Thyroid gland (tissue), 4 donors: ENCODE results near the gene CCDC188. TPM values are rescaled to one million over a fixed set of nuclear protein-coding genes. Genes with fewer than 3 reads are reported as not detected.

Source experiments
- DNase-seq, 2 donors: peaks; one replicate each; pipeline ENCODE4 v3.0.0-alpha.2; 2019
- H3K27ac ChIP-seq, 3 donors: fragments of 200-600 bp; sonication (generic); 1 replicate in 2 of 3; 2 replicates in 1 of 3; pipeline ENCODE4 v1.5.1; 2016 to 2019; ENCODE audit warnings: mild to moderate bottlenecking in 1 of 3, moderate library complexity in 1 of 3
- H3K27me3 ChIP-seq: fragments of 200-600 bp; sonication (generic); one replicate; pipeline ENCODE4 v1.5.1; 2019
- H3K36me3 ChIP-seq, 2 donors: fragments of 200-600 bp; sonication (generic); one replicate each; pipeline ENCODE4 v1.5.1; 2016 to 2019
- H3K4me1 ChIP-seq, 2 donors: fragments of 200-600 bp; sonication (generic); one replicate each; pipeline ENCODE4 v1.5.1; 2017 to 2019
- H3K4me3 ChIP-seq, 3 donors: fragments of 200-600 bp; sonication (generic); replicated peaks in 1 of 3; 1 replicate in 2 of 3; 2 replicates in 1 of 3; pipeline ENCODE4 v1.5.1; 2016; ENCODE audit warnings: mild to moderate bottlenecking in 1 of 3
- H3K9me3 ChIP-seq: fragments of 200-600 bp; sonication (generic); one replicate; pipeline ENCODE4 v1.5.1; 2017
- POLR2A ChIP-seq, 2 donors: fragments of 450-650 bp; IDR thresholded peaks; one replicate each; pipeline ENCODE4 v1.6.1; 2017; ENCODE audit warnings: antibody characterized with exemption in 2 of 2, mild to moderate bottlenecking in 2 of 2, moderate library complexity in 1 of 2
- WGBS, 2 donors: methylation state at CpG; one replicate each; pipeline ENCODE4 v1.1.5; 2017; 5-methylcytosine and 5-hydroxymethylcytosine counted together
- intact Hi-C: fragments of 100-400 bp; cut with DNase I; formaldehyde crosslinking; loops from one replicate; pipeline ENCODE4 v1.15.1; 2023
- total RNA-seq, 4 donors: library from RNA; depleted of rRNA; stranded (reverse); fragments of >200 nt; gene quantifications; one replicate each; pipeline ENCODE4 v1.2.3, GENCODE V29; 2016
- TF ChIP-seq, protein P1 (sequence below), 6 experiments: fragments of 200-600 bp in 3 of 6; fragments of 450-650 bp in 3 of 6; sonication (generic) in 3 of 6; IDR thresholded peaks; one replicate each; pipeline ENCODE4 v1.5.1; 2016 to 2019; ENCODE audit warnings: antibody characterized with exemption in 6 of 6, mild to moderate bottlenecking in 2 of 6, inconsistent platforms in 1 of 6, moderate library complexity in 1 of 6

The CCDC188 gene
- total RNA-seq, 4 donors from 2014 or later, result 0.39 to 2.1 TPM; not detected in 2

GRCh38 chr22:20123366-20124082 lies 27.3 kb downstream of the CCDC188 start:
- Histone ChIP-seq H3K4me1 (peaks cover 0 to 3% of the 10 kb centered on the region in 2 donors), H3K27me3 (no peaks in the 10 kb centered on the region), H3K4me3 (no peak overlapping the region), H3K36me3 (peaks cover 17 to 48% of the 10 kb centered on the region in 2 donors), H3K9me3 (no peaks in the 10 kb centered on the region), H3K27ac (no peak overlapping the region)
- 92 to 96% methylated on average over 7 to 8 of the region's 13 CpGs for WGBS, 2 donors
- intact Hi-C loops, result loop anchor here (10.0 kb wide), 1 partner anchor 149 kb away; no protein-coding TSS in a partner anchor
- TF ChIP-seq POLR2A (IDR thresholded peaks at IDR 0.05), result no peak
- TF ChIP-seq, protein P1, sequence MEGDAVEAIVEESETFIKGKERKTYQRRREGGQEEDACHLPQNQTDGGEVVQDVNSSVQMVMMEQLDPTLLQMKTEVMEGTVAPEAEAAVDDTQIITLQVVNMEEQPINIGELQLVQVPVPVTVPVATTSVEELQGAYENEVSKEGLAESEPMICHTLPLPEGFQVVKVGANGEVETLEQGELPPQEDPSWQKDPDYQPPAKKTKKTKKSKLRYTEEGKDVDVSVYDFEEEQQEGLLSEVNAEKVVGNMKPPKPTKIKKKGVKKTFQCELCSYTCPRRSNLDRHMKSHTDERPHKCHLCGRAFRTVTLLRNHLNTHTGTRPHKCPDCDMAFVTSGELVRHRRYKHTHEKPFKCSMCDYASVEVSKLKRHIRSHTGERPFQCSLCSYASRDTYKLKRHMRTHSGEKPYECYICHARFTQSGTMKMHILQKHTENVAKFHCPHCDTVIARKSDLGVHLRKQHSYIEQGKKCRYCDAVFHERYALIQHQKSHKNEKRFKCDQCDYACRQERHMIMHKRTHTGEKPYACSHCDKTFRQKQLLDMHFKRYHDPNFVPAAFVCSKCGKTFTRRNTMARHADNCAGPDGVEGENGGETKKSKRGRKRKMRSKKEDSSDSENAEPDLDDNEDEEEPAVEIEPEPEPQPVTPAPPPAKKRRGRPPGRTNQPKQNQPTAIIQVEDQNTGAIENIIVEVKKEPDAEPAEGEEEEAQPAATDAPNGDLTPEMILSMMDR (IDR thresholded peaks at IDR 0.05), result no peak
- no peak for DNase-seq

DNA sequence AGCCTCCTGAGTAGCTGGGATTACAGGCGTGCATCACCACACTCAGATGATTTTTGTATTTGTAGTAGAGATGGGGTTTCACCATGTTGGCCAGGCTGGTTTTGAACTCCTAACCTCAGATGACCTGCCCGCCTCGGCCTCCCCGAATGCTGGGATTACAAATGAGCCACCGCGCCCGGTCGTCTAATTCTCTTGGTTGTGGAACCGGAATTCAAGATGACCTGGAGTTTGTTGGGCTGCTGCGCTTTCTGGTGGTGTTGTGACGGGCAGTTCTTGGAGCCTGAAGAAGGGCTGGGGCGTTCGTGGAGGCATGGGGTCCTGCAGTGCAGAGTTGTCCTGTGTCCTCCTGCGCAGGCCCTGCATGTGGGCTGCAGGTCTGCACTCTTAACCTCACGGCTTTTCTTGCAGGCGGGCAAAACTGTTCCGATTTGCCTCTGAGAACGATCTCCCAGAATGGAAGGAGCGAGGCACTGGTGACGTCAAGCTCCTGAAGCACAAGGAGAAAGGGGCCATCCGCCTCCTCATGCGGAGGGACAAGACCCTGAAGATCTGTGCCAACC lies 28.9 kb downstream of the CCDC188 start:
- H3K27ac ChIP-seq, result no peak overlapping the region
- H3K9me3 ChIP-seq, result no peaks in the 10 kb centered on the region
- no peak for TF ChIP-seq POLR2A (IDR thresholded peaks at IDR 0.05)
- TF ChIP-seq, protein P1 (IDR thresholded peaks at IDR 0.05), result no peak
- H3K4me3 ChIP-seq, result no peak overlapping the region
- 94 to 97% methylated on average over 15 to 22 of the region's 22 CpGs for WGBS, 2 donors
- peaks cover 17 to 45% of the 10 kb centered on the region in 2 donors for H3K36me3 ChIP-seq
- H3K27me3 ChIP-seq, result no peaks in the 10 kb centered on the region
- DNase-seq, result no peak
- intact Hi-C loops, result loop anchor here (10.0 kb wide), 1 partner anchor 147 kb away; no protein-coding TSS in a partner anchor
- H3K4me1 ChIP-seq, result peaks cover 0 to 11% of the 10 kb centered on the region in 2 donors

- 26 to 29% methylated on average over 8 of the region's 8 CpGs for WGBS, 2 donors
- peak overlapping the region in 2 of 3 donors; percentile 52 to 62 for H3K4me3 ChIP-seq
- H3K27me3 ChIP-seq, result no peaks in the 10 kb centered on the region
- H3K27ac ChIP-seq, result peak overlapping the region in 1 of 3 donors; percentile 27
- no peak for DNase-seq
- no peak for TF ChIP-seq POLR2A (IDR thresholded peaks at IDR 0.05)
- TF ChIP-seq, protein P1 (IDR thresholded peaks at IDR 0.05), result no peak
- peaks cover 11 to 17% of the 10 kb centered on the region in 2 donors for H3K4me1 ChIP-seq
- H3K9me3 ChIP-seq, result no peaks in the 10 kb centered on the region
- intact Hi-C loops, result loop anchor here (10.0 kb wide), 1 partner anchor 94 kb away; the partner anchor contains the start of gene TANGO2
- H3K36me3 ChIP-seq, result peaks cover 15 to 44% of the 10 kb centered on the region in 2 donors
Observed at GRCh38 chr22:20118300-20119020, 32.4 kb downstream of the CCDC188 start.

GRCh38 chr22:20117633-20118299 lies 33.1 kb downstream of the CCDC188 start:
- peaks cover 16 to 49% of the 10 kb centered on the region in 2 donors for H3K36me3 ChIP-seq
- intact Hi-C loops, result loop anchor here (10.0 kb wide), 1 partner anchor 93 kb away; the partner anchor contains the start of gene TANGO2
- no peak for TF ChIP-seq POLR2A (IDR thresholded peaks at IDR 0.05)
- TF ChIP-seq, protein P1 (IDR thresholded peaks at IDR 0.05), result no peak

More at GRCh38 chr22:20117633-20118299, 33.1 kb downstream of the CCDC188 start:
- peak; percentile 17 to 34 for DNase-seq
- Histone ChIP-seq H3K9me3 (no peaks in the 10 kb centered on the region), H3K27ac (peak overlapping the region in 1 of 3 donors; percentile 27), H3K4me3 (peak overlapping the region; percentile 4 to 62 (median 52)), H3K4me1 (peaks cover 11 to 17% of the 10 kb centered on the region in 2 donors), H3K27me3 (no peaks in the 10 kb centered on the region)
- WGBS, 2 donors, result 3% methylated on average over 22 to 39 of the region's 66 CpGs
